Measurements from ENCODE around the gene CPXM1.

GRCh38 chr20:2760952-2761305 is 39.5 kb downstream of the CPXM1 start:
- TF ChIP-seq, protein P1, sequence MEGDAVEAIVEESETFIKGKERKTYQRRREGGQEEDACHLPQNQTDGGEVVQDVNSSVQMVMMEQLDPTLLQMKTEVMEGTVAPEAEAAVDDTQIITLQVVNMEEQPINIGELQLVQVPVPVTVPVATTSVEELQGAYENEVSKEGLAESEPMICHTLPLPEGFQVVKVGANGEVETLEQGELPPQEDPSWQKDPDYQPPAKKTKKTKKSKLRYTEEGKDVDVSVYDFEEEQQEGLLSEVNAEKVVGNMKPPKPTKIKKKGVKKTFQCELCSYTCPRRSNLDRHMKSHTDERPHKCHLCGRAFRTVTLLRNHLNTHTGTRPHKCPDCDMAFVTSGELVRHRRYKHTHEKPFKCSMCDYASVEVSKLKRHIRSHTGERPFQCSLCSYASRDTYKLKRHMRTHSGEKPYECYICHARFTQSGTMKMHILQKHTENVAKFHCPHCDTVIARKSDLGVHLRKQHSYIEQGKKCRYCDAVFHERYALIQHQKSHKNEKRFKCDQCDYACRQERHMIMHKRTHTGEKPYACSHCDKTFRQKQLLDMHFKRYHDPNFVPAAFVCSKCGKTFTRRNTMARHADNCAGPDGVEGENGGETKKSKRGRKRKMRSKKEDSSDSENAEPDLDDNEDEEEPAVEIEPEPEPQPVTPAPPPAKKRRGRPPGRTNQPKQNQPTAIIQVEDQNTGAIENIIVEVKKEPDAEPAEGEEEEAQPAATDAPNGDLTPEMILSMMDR (IDR thresholded peaks at IDR 0.05): no peak
- no peak for TF ChIP-seq POLR2A (IDR thresholded peaks at IDR 0.05)

All from right lobe of liver (tissue), 4 donors.